OCI-LY7 (cell line): ENCODE results near the gene OR10V1. TPM values are rescaled to one million over a fixed set of nuclear protein-coding genes. Genes with fewer than 3 reads are reported as not detected.
"Not testable (repeated sequence)": the region's sequence is repeated elsewhere in the genome, so short reads cannot be mapped to it uniquely, and the experiment has no call there.

Source experiments
- BruUV-seq: library from RNA; stranded (reverse); fragments of 400-500 nt; replicated peaks from 2 replicates; lab custom pipeline; 2021; lab: Mats Ljungman, UMichigan
- CTCF ChIA-PET: fragments of 300-600 bp; sonication (Branson Sonifier 250); formaldehyde crosslinking; loops from one replicate; lab custom pipeline; 2022; ENCODE audit warnings: antibody characterized with exemption; ENCODE audit not compliant: unreplicated experiment; lab: Charles Lee
- POLR2A ChIA-PET: fragments of 300-600 bp; sonication (Branson Sonifier 250); formaldehyde crosslinking; loops from one replicate; lab custom pipeline; 2022; ENCODE audit warnings: antibody characterized with exemption; lab: Charles Lee
- DNase-seq: peaks from one replicate; pipeline ENCODE4 v3.0.0-alpha.2; 2015; ENCODE audit warnings: low spot score
- H2AFZ ChIP-seq: fragments of 200-600 bp; sonication (generic), shearing (Covaris generic); 2 replicates; pipeline ENCODE4 v1.6.1; 2014; ENCODE audit warnings: mild to moderate bottlenecking, antibody characterized with exemption, low read length, moderate library complexity
- H3K27ac ChIP-seq: fragments of 200-600 bp; sonication (generic); 2 replicates; pipeline ENCODE4 v1.5.1; 2014; ENCODE audit warnings: mixed run types, low read depth, mild to moderate bottlenecking, moderate library complexity, low read length, inconsistent platforms; ENCODE audit not compliant: poor library complexity, severe bottlenecking
- H3K36me3 ChIP-seq: fragments of 200-600 bp; sonication (generic); 2 replicates; pipeline ENCODE4 v1.6.1; 2014; ENCODE audit warnings: mild to moderate bottlenecking, antibody characterized with exemption, low read length, moderate library complexity, mixed read lengths; ENCODE audit not compliant: insufficient read depth
- H3K4me1 ChIP-seq: fragments of 200-600 bp; sonication (generic); 2 replicates; pipeline ENCODE4 v1.5.1; 2014; ENCODE audit warnings: mild to moderate bottlenecking, low read length; ENCODE audit not compliant: insufficient read depth, poor library complexity, severe bottlenecking
- H3K4me2 ChIP-seq: fragments of 200-600 bp; sonication (generic); 2 replicates; pipeline ENCODE4 v1.6.1; 2014; ENCODE audit warnings: mild to moderate bottlenecking, low read length
- H3K4me3 ChIP-seq: fragments of 200-600 bp; sonication (generic); 2 replicates; pipeline ENCODE4 v1.5.1; 2014; ENCODE audit warnings: mild to moderate bottlenecking, low read depth, low read length; ENCODE audit not compliant: poor library complexity, severe bottlenecking
- H3K79me2 ChIP-seq: fragments of 200-600 bp; sonication (generic); 2 replicates; pipeline ENCODE4 v1.6.1; 2016; ENCODE audit warnings: low read depth, mild to moderate bottlenecking, low read length, moderate library complexity, mixed read lengths; ENCODE audit not compliant: insufficient read depth
- H3K9me2 ChIP-seq: fragments of 200-600 bp; sonication (generic); 2 replicates; pipeline ENCODE4 v1.6.1; 2016; ENCODE audit warnings: mild to moderate bottlenecking, low read length, mixed read lengths; ENCODE audit not compliant: insufficient read depth
- H3K9me3 ChIP-seq: fragments of 200-600 bp; sonication (generic); 2 replicates; pipeline ENCODE4 v1.6.1; 2014; ENCODE audit warnings: mild to moderate bottlenecking, mixed run types, low read length, mixed read lengths
- H4K20me1 ChIP-seq: fragments of 200-600 bp; sonication (generic); 2 replicates; pipeline ENCODE4 v1.6.1; 2014; ENCODE audit warnings: mild to moderate bottlenecking, antibody characterized with exemption, low read length, moderate library complexity, mixed read lengths; ENCODE audit not compliant: insufficient read depth
- EZH2phosphoT487 ChIP-seq: fragments of 200-600 bp; sonication (generic); IDR thresholded peaks from 2 replicates; pipeline ENCODE4 v1.6.1; 2018; ENCODE audit warnings: low read depth, borderline replicate concordance, mild to moderate bottlenecking, mixed run types, antibody characterized with exemption, low read length, moderate library complexity, mixed read lengths
- intact Hi-C: fragments of 100-400 bp; cut with micrococcal nuclease; formaldehyde crosslinking; loops from one replicate; pipeline ENCODE4 v1.10.0; 2022; ENCODE audit not compliant: unreplicated experiment
- total RNA-seq, 2 experiments: library from RNA; depleted of rRNA in 1 of 2; stranded (reverse); fragments of >200 nt in 1 of 2; shearing (Covaris generic) in 1 of 2; gene quantifications; 2 replicates each; pipeline ENCODE4 v1.2.3, GENCODE V29; 2014 to 2022
- TF ChIP-seq, protein P1 (sequence below): fragments of 200-600 bp; sonication (generic); conservative IDR thresholded peaks from 2 replicates; pipeline ENCODE4 v1.5.1; 2014; ENCODE audit warnings: mild to moderate bottlenecking, antibody characterized with exemption, low read length, moderate library complexity, mixed read lengths

The OR10V1 gene
- total RNA-seq, 2 experiments from 2014 or later: not detected

- no peak overlapping the region for H3K27ac ChIP-seq
- intact Hi-C loops: no loop called here
- H3K36me3 ChIP-seq: no peaks in the 10 kb centered on the region
- no peak overlapping the region for H3K4me3 ChIP-seq
- no peaks in the 10 kb centered on the region for H3K79me2 ChIP-seq
- H3K4me2 ChIP-seq: no peak overlapping the region
- no peak for TF ChIP-seq EZH2phosphoT487
- TF ChIP-seq, protein P1, sequence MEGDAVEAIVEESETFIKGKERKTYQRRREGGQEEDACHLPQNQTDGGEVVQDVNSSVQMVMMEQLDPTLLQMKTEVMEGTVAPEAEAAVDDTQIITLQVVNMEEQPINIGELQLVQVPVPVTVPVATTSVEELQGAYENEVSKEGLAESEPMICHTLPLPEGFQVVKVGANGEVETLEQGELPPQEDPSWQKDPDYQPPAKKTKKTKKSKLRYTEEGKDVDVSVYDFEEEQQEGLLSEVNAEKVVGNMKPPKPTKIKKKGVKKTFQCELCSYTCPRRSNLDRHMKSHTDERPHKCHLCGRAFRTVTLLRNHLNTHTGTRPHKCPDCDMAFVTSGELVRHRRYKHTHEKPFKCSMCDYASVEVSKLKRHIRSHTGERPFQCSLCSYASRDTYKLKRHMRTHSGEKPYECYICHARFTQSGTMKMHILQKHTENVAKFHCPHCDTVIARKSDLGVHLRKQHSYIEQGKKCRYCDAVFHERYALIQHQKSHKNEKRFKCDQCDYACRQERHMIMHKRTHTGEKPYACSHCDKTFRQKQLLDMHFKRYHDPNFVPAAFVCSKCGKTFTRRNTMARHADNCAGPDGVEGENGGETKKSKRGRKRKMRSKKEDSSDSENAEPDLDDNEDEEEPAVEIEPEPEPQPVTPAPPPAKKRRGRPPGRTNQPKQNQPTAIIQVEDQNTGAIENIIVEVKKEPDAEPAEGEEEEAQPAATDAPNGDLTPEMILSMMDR: no peak
- CTCF ChIA-PET: no interaction called here
- H3K9me2 ChIP-seq: no peaks in the 10 kb centered on the region
- no TSS peak for BruUV-seq
- POLR2A ChIA-PET: interaction anchor here (0.6 kb wide), 1 partner anchor 662 kb away, joined by 4 read pairs; no protein-coding TSS in a partner anchor
- H3K9me3 ChIP-seq: peaks cover 8% of the 10 kb centered on the region
- no peaks in the 10 kb centered on the region for H4K20me1 ChIP-seq
- no peak for DNase-seq
- no peaks in the 10 kb centered on the region for H3K4me1 ChIP-seq
- H2AFZ ChIP-seq: no peak overlapping the region
Observed at GRCh38 chr11:59692915-59693314, 20.7 kb downstream of the OR10V1 start.

- DNase-seq: no peak
- CTCF ChIA-PET: no interaction called here
- intact Hi-C loops: no loop called here
- Histone ChIP-seq H3K36me3 (no peaks in the 10 kb centered on the region), H3K4me1 (no peaks in the 10 kb centered on the region), H3K27ac (no peak overlapping the region), H4K20me1 (no peaks in the 10 kb centered on the region), H3K4me3 (no peak overlapping the region), H3K9me3 (peaks cover 8% of the 10 kb centered on the region), H3K9me2 (no peaks in the 10 kb centered on the region), H3K4me2 (no peak overlapping the region), H2AFZ (no peak overlapping the region), H3K79me2 (no peaks in the 10 kb centered on the region)
- BruUV-seq: no TSS peak
- TF ChIP-seq, protein P1: no peak
- TF ChIP-seq EZH2phosphoT487: no peak
- POLR2A ChIA-PET: interaction anchor here (0.6 kb wide), 2 partner anchors 114 to 392 kb away, joined by 4 to 9 read pairs; no protein-coding TSS in a partner anchor
Observed at GRCh38 chr11:59691156-59691555, 22.5 kb downstream of the OR10V1 start.

DNA sequence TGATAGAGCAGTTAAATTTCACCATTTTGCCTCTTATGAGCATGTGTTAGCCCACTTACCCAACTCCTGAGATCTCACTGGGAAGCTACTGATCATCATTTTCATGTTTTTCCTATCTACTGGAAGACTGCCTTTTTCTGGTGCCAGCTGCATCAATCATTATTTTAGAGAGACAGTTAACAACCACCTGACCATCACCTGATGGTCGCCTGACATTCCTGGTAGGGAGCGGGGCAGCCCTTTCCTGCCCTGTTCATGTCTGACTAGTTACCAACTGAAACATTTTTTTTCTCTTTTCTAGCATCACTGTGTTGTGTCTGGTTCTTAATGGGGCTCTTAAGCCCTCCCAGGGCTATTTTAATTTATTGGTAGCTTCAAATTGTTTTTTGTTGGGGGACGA lies 24.6 kb downstream of the OR10V1 start:
- no peak overlapping the region for H3K4me3 ChIP-seq
- H3K9me2 ChIP-seq: no peaks in the 10 kb centered on the region
- TF ChIP-seq, protein P1: no peak
- no peak for TF ChIP-seq EZH2phosphoT487
- H3K4me1 ChIP-seq: no peaks in the 10 kb centered on the region
- no peaks in the 10 kb centered on the region for H3K36me3 ChIP-seq
- no peak overlapping the region for H3K4me2 ChIP-seq
- no peak overlapping the region for H2AFZ ChIP-seq
- H3K9me3 ChIP-seq: peaks cover 8% of the 10 kb centered on the region
- H3K79me2 ChIP-seq: no peaks in the 10 kb centered on the region
- no peak overlapping the region for H3K27ac ChIP-seq
- POLR2A ChIA-PET: interaction anchor here (0.6 to 1.0 kb wide), 2 partner anchors 48 to 80 kb away, joined by 3 to 5 read pairs; no protein-coding TSS in a partner anchor
- no peak for DNase-seq
- intact Hi-C loops: loop anchor here (10.0 kb wide), 1 partner anchor 254 kb away; the partner anchor contains the start of gene OR5A1
- H4K20me1 ChIP-seq: no peaks in the 10 kb centered on the region
- CTCF ChIA-PET: no interaction called here
- BruUV-seq: no TSS peak

- H3K4me2 ChIP-seq, H3K4me3 ChIP-seq, H3K9me3 ChIP-seq, H3K4me1 ChIP-seq, H3K79me2 ChIP-seq, H2AFZ ChIP-seq, H3K36me3 ChIP-seq, DNase-seq, POLR2A ChIA-PET, CTCF ChIA-PET, H4K20me1 ChIP-seq, BruUV-seq, H3K27ac ChIP-seq, H3K9me2 ChIP-seq: not testable (repeated sequence)
- intact Hi-C loops: loop anchor here (10.0 kb wide), 1 partner anchor 246 kb away; the partner anchor contains the start of gene OR5A1
Observed at GRCh38 chr11:59681260-59681725, 32.4 kb downstream of the OR10V1 start.
